Skeletal muscle cell (primary cell): ENCODE results near the gene TMEM233.

ENCODE experiments used
- DNase-seq: peaks from one replicate; pipeline ENCODE4 v3.0.0-alpha.2; 2010; ENCODE audit warnings: low read depth
- H3K4me3 ChIP-seq: 2 replicates; pipeline ENCODE4 v1.5.1; 2011; ENCODE audit warnings: low read depth, mild to moderate bottlenecking, control low read depth, low read length, moderate library complexity

TMEM233 gene

GRCh38 chr12:119676022-119676421 is 82.4 kb downstream of the TMEM233 start:
- DNase-seq: no peak
- no peak overlapping the region for H3K4me3 ChIP-seq

- H3K4me3 ChIP-seq: no peak overlapping the region
- no peak for DNase-seq
Observed at GRCh38 chr12:119676573-119676972, 83.0 kb downstream of the TMEM233 start.

GRCh38 chr12:119678459-119678858 is 84.9 kb downstream of the TMEM233 start:
- no peak for DNase-seq

GRCh38 chr12:119679081-119679480 is 85.5 kb downstream of the TMEM233 start:
- no peak for DNase-seq
- no peak overlapping the region for H3K4me3 ChIP-seq

More at GRCh38 chr12:119678459-119678858, 84.9 kb downstream of the TMEM233 start:
- H3K4me3 ChIP-seq: no peak overlapping the region

DNA sequence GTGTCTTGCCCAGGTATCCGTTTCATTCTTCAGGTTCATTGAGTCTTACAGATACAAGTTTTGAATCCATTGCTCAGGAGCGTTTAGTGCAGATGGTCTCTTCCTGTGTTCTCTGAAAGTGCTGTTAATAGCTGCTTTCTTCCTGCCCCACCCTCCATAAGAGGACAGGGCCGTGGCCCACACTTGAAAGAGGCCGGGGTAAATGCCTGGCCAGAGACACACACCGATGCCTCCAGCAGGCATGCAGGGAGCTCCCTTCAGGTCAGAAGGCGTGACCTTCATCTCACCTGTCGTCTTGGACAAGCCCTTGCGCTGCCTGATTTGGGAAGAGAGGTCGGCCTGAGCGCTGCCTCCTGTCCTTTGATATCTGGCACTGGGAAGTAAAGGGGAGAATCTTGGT is 85.9 kb downstream of the TMEM233 start:
- DNase-seq: no peak
- H3K4me3 ChIP-seq: no peak overlapping the region

- no peak overlapping the region for H3K4me3 ChIP-seq
- DNase-seq: no peak
Observed at GRCh38 chr12:119681111-119681510, 87.5 kb downstream of the TMEM233 start.

DNA sequence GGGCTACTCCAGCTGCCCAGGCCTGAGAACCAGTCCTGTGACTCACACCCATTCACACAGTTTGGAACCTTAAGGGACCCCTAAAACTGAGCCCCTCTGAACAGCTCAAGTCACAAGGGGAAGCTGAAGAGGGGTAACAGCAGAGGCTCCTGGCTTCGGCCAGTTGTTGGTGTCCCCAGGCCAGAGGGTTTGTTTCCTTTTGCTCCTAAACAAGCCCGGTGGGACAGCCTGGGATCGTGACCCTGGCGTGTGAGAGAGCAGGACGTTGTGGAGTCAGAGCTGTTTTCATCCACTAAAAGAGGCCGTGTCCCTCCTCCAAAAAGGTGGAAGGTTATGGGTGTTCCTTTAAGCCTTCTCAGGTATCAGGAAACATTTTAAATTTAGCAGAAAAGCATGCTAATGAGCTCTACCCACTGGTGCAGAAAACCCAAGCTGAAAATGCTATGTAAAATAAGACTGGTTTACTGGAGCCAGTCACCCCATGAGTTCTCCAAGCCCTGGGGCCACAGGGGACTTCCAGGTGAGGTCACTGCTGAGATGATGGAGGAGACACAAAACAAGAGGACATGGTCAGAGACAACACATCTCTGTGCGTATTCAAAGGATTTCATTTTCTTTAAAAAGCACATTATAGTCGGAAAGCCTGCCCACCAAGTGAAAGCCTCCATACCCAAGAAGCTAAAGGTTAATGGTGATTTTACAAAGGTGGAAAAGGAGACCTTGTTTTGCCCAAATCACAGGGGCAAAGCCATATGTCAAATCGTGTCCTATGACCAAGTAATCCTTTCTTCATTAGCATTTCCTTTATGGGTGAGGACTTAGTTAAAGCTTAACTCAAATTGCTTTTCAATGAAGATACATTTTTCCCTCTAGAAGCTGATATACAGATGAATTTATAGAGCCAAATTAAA is 88.4 kb downstream of the TMEM233 start:
- no peak for DNase-seq

DNA sequence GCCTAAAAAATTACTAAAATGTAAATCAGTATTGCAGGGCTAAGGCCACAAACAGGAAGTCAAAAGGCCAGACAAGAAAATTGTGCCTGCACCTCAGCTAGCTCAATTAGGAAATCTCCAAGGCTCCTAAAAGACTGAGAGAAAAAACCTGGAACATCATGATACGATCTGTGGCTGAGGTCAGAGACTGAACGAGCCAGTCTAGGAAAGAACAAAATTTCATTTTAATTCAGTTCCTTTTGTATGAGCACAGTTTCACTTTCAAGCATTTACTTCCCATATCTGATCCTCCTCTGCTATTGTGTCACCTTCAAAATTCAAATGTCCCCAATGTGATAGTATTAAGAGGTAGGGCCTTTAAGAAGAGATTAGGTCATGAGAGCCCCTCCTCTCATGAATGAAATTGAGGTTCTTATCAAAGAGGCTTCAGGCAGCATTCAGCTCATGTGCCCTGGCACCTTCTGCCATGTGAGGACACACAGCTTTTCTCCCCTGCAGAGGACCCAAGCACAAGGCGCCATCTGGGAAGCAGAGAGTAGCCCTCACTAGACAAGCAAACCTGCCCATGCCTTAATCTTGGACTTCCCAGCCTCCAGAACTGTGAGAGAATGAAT is 89.2 kb downstream of the TMEM233 start:
- DNase-seq: no peak
- H3K4me3 ChIP-seq: no peak overlapping the region

More for the DNA sequence above, 88.4 kb downstream of the TMEM233 start:
- H3K4me3 ChIP-seq: no peak overlapping the region

DNA sequence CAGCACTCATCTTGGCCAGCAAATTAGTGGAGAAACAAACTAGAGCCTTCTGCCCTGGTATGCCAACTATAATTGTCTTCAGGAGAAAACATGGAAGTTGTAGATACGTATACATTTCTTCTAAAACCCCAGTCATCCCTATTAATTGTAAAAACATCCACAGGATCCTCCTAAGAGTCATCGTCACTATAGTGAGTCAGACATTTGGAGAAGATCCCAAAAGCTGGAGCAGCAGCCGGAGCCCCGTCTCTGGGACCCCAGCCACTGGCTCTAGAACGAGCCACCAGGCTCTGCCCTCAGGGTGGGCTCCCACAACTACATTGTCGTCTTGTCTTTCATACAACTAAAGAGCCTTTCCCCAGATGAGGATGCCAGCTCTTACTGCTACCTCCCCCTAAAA is 89.8 kb downstream of the TMEM233 start:
- no peak for DNase-seq
- H3K4me3 ChIP-seq: no peak overlapping the region

DNA sequence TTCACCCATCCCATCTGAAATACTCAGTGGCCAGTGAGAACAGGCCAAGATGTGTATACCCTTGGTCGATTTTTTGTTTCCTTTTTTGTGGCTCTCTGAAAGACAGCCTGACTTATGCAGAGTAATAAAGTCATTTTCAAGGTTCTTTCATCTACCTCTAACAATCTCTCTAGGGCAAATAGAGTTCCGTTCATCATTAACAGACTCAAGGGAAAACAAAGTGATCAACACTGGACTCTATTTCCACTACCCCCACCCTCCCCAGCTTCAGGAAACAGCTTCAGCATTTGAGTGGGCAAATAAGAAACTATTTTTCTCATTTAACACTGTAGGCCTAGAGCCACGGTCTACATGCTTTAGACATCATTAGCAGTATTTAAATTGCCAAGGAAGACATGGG is 90.2 kb downstream of the TMEM233 start:
- no peak overlapping the region for H3K4me3 ChIP-seq
- DNase-seq: no peak

- no peak overlapping the region for H3K4me3 ChIP-seq
- no peak for DNase-seq
Observed at GRCh38 chr12:119684711-119685369, 91.3 kb downstream of the TMEM233 start.

GRCh38 chr12:119685375-119685774 is 91.8 kb downstream of the TMEM233 start:
- H3K4me3 ChIP-seq: no peak overlapping the region
- DNase-seq: no peak

GRCh38 chr12:119686355-119686754 is 92.8 kb downstream of the TMEM233 start:
- H3K4me3 ChIP-seq: no peak overlapping the region
- DNase-seq: no peak

GRCh38 chr12:119686776-119687175 is 93.2 kb downstream of the TMEM233 start:
- no peak overlapping the region for H3K4me3 ChIP-seq
- DNase-seq: no peak

GRCh38 chr12:119687406-119687805 is 93.8 kb downstream of the TMEM233 start:
- no peak for DNase-seq
- no peak overlapping the region for H3K4me3 ChIP-seq

DNA sequence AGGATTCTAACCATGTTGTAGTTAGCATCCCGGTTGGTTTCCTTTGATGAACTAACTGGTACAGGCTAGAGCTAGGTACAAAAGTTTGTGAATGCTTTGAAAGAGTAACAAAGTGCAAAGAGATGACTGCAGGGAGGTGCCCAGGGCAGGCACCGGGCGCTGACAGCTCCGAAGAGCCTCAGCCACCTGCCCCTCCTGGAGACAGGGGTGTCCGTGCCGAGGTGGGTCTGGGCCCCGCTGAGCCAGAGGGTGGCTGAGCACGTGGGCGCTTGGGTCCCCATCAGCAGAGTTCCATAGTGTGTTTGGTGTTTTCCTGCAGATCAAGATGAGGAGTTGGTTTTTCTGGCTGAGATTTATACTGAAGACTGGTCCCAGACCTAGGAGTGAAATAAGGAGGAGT is 94.3 kb downstream of the TMEM233 start:
- no peak for DNase-seq
- no peak overlapping the region for H3K4me3 ChIP-seq

GRCh38 chr12:119689935-119690500 is 96.4 kb downstream of the TMEM233 start:
- no peak for DNase-seq
- H3K4me3 ChIP-seq: no peak overlapping the region

DNA sequence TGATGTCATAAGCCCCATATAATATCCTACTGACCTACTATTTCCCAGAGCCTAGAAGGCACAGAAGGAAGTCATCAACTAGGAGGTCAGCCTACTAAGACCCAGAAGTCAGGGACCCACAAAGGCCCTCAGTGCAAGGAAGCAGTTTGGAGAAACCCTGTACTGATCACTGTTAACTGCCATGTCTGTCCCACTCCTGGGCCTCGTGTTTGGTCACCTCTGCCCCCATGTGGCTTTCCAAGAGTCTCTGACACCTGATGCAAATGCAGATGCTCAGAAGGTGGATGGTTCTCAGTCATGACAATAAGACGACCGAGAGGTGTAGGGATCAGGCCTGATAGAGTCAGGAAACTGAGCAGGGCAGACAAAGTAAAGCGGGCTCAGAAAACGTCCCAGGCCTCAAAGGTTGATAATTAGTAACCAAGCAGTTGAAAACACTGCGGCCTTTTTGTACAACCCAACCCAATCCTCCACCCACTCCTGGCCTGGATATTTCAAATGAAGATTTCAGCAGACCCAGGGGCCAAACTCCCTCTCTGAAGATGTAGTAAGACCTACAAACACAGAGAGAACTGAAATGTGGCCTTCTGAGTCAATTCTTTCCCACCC is 97.7 kb downstream of the TMEM233 start:
- DNase-seq: no peak
- H3K4me3 ChIP-seq: no peak overlapping the region

GRCh38 chr12:119692410-119692809 is 98.8 kb downstream of the TMEM233 start:
- no peak overlapping the region for H3K4me3 ChIP-seq
- DNase-seq: no peak
